Stimulated activated CD8-positive, alpha-beta memory T cell treated with anti-CD3 and anti-CD28 coated beads, Interleukin-4, amount 100 ng/mL, for 1 hour (primary cell): Measurements from ENCODE around the gene CAMK2G.

Experiments used
- DNase-seq, 2 donors: peaks; one replicate each; pipeline ENCODE4 v3.0.0-alpha.2; 2020; ENCODE audit warnings: low read depth in 2 of 2, low spot score in 1 of 2

CAMK2G gene

DNA sequence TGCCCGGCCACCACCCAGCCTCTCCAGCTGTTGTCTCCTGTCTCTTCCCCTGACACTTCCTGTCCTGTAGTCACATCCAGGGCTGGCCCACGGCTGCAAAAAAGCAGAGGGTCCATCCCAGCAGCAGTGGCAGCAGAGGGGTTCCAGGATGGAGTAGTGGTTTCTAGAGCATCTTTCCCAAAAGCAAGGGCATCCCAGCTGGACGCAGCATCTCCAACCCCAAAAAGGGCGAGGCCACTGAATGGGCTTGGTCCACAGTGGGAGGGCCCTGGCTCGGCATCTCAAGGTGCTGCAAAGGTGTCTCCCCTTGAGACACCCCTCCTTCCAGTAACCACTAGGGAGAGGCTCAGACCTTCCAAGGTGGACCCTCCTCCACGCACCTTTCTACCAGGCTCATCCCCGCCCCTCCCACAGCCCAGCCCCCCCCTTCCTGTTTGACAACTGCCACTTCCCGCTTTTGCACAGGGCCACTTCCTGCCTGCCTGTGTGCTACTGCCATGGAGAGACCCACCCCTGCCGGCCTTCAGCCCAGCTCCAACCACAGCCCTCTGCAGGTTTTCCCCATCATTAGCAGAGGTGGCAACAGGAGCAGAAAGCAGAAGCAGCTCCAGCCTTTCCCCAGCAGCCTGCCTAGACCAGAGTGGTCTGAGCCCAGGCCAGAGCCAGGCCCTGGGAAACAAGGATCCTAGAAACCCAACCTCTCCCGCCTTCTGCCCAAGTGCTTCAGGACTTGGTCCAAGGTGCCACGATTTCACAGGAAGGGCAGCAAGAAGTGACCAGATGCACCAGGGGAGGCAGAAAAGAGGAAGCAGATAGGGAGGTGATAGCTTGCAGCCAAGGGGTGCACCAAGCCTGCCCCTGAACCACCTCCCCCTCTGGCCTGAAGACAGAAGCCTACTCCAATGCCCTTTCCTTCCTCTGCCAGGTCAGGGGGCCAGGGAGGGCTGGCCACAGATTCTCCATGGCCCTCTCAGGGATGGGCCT, 8.6 kb downstream of the CAMK2G start:
- DNase-seq: no peak

DNA sequence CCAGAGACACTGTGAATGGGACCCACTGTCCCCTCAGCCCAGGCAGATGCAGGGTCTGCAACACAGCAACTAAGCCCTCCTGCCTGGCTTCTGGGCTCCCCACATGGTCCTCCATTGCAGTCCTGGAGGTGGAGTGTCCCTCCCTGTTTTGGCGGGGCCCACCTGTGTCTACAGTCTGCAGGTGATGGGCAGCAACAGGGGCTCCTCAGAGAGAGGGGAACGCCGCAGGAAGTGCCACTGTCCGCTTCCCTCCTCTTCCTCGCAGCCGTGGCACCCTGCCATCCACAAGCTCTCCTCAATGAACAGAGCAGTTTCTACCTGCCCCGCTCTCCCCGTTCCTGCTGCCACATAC, 9.3 kb downstream of the CAMK2G start:
- DNase-seq: no peak

DNA sequence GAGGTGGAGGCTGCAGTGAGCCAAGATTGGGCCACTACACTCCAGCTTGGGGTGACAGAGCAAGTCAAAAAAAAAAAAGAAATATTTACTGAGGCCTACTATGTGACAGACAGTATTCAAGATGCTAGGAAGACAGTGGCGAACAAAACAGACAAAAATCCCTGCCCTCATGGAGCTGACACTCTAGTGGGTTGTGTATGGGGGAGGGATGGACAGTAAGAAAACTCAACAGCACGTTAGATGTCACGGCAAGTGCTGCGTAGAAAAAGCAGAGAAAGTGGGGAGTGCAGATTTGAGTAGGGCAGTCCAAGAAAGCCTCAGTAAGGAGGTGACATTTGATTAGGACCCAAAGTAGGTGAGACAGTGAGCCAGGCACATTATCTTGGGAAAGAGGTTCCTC, 10.1 kb downstream of the CAMK2G start:
- DNase-seq: no peak

DNA sequence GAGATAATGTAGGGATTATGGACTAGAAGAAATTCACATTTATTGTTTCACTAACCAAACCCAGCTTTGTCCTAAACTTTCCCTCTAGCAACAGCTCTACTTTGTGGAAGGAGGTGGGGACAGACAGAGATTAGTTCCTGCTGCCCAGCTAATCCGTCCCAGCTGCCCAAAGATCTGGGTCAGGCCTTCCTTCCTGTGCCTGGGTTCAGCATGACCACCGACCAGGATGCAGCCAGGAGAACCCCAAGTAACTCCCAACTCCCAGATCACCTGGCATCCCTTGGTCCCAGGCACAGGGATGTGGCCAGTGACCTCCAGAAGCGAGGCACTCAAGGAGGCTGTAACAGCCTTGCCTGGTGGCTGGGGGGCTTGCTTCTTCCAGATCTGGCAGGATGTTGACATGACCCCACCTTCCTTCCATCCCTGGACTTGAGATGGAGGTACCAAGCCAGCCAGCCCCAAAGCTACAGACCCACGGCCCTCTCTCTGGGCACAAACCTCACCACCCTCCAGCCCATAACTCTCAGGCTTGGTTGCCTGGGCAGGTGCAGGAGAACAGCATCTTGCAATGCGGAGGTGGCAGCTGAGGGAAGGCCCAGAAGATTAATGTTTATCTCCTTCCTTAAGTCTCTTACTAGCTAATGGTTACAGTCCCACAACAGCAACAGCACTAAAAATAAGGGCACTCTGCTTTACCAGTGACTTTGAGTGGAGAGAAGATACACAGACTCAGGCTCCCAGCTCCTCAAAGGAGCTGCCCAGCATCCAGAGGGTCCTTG, 11.1 kb downstream of the CAMK2G start:
- DNase-seq: no peak

GRCh38 chr10:73862011-73862410, 12.3 kb downstream of the CAMK2G start:
- no peak for DNase-seq

DNA sequence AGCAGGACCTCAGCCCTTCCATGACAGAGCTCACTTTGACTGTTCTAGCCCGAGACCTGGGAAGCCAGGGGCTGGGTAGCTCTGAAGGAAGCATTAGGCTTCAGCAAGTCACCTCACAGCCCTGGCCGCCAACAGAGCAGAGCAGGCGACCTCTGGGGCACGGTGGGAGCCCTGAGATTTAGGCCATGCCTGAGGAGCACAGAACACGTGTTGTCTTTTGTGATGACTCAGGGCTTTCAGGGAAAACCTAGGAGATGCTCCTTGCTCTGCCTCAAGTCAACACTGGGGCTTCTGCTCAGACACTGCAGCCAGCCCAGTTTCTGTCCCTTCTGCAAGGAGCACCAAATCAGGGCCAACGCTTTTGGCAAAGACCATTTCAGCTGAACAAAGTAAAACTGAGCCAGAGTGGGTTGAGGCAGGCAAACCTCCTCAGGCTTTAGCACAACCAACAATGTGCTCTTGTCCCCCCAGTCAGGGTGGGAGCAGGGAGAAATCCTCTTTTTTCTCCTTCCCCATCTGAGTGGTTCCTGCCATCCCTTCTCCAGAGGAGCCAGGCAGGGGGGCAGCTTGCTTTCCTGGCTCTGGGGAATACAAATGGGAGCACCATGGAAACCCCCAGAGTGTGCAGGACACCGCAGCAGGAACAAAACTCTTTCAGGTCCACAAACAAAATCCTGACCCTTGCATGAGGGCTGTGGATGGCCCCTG, 14.4 kb downstream of the CAMK2G start:
- DNase-seq: no peak

DNA sequence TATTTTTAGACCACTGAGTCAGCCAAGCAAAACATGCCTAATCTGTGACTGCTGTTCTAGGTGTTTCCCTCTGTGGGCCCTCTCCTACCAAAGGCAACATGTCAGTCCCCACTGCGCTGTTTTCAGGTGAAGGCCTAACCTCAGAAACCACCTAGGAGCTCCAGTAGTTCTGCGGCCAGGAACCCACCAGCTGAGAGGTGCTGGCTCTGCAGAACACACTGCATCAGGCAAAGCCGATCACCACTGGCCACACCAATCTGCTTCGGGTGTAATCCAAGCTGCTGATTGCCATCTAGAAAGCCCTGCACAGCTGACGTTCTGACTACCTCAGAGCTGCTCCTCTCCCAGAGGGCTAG, 14.9 kb downstream of the CAMK2G start:
- DNase-seq: no peak

DNA sequence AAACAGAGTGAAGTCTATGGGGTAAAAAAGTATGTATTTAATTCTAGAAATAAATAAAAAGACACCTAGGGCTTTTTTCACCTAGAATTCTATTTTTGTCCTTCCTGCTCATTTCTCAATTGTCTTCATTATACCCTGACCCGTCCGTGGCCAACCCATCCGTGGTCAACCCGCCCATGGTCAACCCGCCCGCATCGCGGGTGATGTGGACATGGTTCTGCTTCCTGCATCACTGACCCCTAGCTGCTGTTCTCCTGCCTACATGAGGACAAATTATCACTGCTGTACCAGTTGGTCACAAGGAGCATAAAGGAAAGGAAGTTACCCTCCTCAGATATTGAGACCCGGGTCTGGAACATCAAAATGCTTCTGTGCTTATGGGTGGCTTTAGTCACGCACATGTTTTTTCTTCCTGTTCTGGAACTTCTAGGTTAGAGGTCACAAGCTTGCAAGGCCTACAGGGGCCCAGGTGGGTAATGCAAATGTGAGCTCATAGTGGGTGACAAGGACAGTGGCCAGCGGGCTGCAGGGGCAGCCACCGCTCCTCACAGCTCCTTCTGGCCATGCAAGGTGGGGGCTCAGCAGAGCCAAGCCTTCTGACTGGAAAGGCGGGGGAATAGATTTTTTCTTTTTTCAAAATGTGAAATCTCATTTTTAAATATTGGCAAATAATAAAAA, 15.5 kb downstream of the CAMK2G start:
- no peak for DNase-seq

DNA sequence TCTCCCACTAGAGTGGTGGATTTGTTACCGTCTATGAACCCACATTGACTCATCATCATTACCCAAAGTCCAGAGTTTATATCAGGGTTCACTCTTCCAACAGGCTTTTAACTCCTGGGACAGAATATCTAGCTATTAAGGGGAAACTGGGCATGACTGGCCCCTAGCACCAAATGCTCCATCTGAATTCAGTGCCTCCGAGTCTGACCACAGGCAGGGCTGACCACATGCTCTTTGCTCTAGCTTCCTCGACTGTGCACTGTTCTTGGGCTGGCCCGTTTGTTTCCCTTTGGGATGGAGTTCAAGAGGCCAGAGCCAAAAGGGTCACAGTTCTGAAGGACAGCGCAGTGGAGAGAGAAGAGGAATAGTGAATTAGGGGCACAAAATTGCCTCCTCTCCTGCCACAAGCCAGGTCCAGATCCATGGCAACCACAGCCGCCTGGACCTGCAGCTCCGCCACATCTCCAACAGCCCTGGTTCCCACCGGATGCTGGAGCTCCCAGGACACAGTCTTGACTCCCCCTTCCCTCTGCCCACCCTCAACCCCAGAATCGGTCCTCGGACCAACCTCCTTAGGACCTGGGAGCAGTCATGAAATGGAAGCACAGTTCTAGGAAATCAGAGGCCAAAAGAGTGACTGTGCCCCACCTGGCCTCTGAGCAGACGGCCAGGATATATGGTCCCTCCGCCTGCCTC, 16.2 kb downstream of the CAMK2G start:
- no peak for DNase-seq

DNA sequence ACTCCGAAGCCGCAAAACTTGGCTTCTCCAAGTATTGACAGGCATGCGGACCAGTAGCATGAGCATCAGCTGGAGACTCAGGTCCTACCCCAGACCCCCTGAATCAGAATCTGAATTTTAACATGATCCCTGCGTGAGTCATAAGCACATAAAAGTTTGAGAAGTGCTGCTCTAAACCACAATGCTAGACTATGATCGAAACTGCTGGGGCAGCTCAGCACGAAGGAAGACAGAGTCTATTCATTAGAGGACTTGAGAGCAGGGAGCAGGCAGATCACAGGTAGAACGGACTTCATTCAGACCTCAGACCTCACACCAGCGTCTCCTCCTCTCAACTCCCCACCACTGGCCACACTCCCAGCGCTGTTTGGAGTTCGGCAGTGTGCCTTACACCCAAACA, 16.9 kb downstream of the CAMK2G start:
- DNase-seq: no peak

GRCh38 chr10:73856261-73856660, 18.1 kb downstream of the CAMK2G start:
- no peak for DNase-seq

GRCh38 chr10:73855413-73855812, 18.9 kb downstream of the CAMK2G start:
- no peak for DNase-seq

GRCh38 chr10:73854310-73854709, 20.0 kb downstream of the CAMK2G start:
- no peak for DNase-seq

- DNase-seq: no peak
Observed at GRCh38 chr10:73853196-73853595, 21.2 kb downstream of the CAMK2G start.

DNA sequence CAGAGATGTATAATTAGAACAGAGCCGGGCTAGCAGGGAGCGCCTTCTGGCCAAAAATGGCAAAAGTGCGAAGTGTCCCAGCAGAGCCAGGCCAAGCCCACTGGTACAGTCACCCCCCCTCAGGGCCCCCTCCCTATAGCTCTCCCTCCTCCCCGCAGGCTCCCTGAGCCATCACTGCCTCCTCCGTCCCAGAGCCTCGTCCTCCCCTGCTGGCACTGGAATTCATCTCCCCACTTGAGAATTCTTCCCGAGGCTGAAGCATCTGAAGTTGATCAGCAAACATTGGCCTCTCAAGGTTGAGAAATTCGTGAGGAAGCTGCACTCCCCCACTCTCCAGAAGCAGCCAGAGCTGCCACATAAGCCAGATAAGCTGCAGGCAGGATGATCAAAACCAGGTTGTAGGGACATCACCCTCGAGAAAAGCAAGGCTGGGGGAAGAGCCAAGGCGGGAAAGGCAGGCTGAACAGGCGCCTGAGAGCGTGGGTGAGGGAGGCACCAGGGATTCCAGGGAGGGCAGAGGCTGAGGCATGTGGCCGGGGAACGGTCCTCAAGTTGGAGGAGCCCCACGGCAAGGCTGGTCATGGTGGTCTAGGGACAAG, 23.4 kb downstream of the CAMK2G start:
- no peak for DNase-seq

DNA sequence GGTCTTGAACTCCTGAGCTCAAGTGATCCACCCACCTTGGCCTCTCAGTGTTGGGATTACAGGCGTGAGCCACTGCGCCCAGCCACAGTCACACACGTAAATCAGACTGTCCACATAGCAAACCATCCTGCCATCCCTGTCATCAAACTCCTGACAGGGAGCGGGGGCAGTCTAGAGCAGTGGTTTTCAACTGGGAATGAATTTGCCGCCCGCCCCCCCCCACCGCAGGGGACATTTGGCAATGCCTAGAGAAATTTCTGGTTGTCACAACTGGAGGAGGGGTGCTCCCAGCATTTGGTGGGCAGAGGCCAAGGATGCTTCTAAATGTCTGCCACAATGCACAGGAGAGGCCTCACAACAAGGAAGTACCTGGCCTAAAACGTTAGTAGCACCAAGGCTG, 24.1 kb downstream of the CAMK2G start:
- no peak for DNase-seq

- DNase-seq: peak; percentile 88 to 90
Observed at GRCh38 chr10:73848821-73849489, 25.4 kb downstream of the CAMK2G start.

GRCh38 chr10:73847031-73847430, 27.3 kb downstream of the CAMK2G start:
- DNase-seq: no peak

DNA sequence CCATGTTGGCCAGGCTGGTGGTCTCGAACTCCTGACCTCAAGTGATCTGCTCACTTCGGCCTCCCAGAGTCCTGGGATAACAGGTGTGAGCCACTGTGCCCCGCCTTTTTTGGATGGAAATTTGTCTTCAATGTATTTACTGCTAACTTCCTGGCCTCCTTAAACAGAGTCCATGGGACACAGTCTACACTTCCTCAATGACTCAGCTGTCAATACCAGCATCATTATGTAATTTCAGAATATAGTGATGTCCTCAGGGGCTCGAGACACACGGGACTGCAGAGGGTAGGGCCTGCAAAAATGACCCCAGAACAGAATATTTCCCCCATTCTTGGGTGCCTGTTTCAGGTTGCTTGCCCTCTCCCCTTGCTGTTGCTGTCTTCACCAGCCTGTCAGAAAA, 31.1 kb downstream of the CAMK2G start:
- DNase-seq: no peak

DNA sequence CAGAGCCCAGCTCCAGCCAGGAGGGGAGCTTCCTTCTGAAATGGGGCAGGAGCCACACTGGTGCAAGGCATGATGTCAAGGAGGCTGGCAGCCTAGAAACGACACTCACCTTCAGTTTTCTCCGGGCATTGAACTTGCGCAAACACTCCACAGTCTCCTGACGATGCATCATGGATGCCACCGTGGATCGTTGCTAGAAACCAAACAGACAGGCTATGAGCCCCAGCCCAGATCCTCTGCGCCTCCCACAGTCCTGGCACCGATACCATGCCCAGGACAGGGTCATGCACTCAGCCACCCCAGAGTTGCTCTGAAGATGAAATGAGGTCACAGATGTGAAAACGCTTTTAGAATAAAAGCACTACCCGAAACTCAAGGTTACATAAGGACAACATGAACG, 32.0 kb downstream of the CAMK2G start:
- DNase-seq: no peak
